Lung microvascular endothelial cell (primary cell): ENCODE data around the gene CYP2E1. TPM values are rescaled to one million over a fixed set of nuclear protein-coding genes. Genes with fewer than 3 reads are reported as not detected.
"Not testable (repeated sequence)": the region's sequence is repeated elsewhere in the genome, so short reads cannot be mapped to it uniquely, and the experiment has no call there.

Experiments
- DNase-seq, 2 donors: peaks; one replicate each; pipeline versions ENCODE4 v3.0.0 to v3.0.0-alpha.2; 2010; ENCODE audit warnings: low read depth in 2 of 2
- total RNA-seq: library from RNA; depleted of rRNA; stranded (reverse); fragments of >200 nt; gene quantifications from 2 replicates; pipeline ENCODE4 v1.2.1, GENCODE V29; 2014

Gene CYP2E1
- total RNA-seq, 1 donor from 2014 or later: not detected

- DNase-seq: not testable (repeated sequence)
Observed at GRCh38 chr10:133569801-133570200, 42.6 kb downstream of the CYP2E1 start.

GRCh38 chr10:133572055-133572454 is 44.9 kb downstream of the CYP2E1 start:
- not testable (repeated sequence) for DNase-seq

DNA sequence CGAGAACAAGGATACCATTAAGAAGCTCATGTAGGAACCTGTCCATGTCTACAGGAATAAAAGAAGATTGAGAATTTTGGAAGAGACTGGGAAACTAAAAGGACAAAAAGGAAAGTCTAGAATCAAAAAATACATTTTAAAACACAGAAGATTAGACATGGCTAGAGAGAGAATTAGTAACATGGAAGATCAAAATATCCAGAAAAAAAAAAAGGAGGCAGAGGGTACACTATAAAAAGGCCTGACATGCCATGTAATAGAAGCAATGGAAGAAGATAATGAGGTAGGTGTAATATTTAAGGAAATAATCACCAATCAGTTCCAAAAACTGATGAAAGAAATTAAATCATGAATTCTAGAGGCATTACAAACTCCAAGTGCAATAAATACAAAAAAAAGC is 46.3 kb downstream of the CYP2E1 start:
- DNase-seq: not testable (repeated sequence)

GRCh38 chr10:133577037-133577436 is 49.9 kb downstream of the CYP2E1 start:
- DNase-seq: not testable (repeated sequence)

Other genes with a start within 250 kb of the CYP2E1 start
- gene TUBGCP2, start 218.5 kb upstream of the CYP2E1 start, total RNA-seq: 32.0 and 35.3 TPM in 2 replicates
- 16.8 and 24.8 TPM in 2 replicates for gene ZNF511, start 218.4 kb upstream of the CYP2E1 start, total RNA-seq
- gene CALY, start 190.5 kb upstream of the CYP2E1 start, total RNA-seq: 0.22 TPM in 1 of 2 replicates, not detected in the other
- gene PRAP1, start 180.0 kb upstream of the CYP2E1 start, total RNA-seq: not detected in 2 replicates
- gene FUOM, start 169.3 kb upstream of the CYP2E1 start, total RNA-seq: 13.1 and 18.7 TPM in 2 replicates
- 58.0 and 58.1 TPM in 2 replicates for gene ECHS1, start 154.0 kb upstream of the CYP2E1 start, total RNA-seq
- 4.4 and 6.9 TPM in 2 replicates for gene PAOX, start 148.1 kb upstream of the CYP2E1 start, total RNA-seq
- gene MTG1, start 133.2 kb upstream of the CYP2E1 start, total RNA-seq: 25.9 and 29.4 TPM in 2 replicates
- gene SPRN, start 102.7 kb upstream of the CYP2E1 start, total RNA-seq: under 0.01 TPM in 1 of 2 replicates, not detected in the other
- gene SCART1, start 73.4 kb upstream of the CYP2E1 start, total RNA-seq: 0.22 and 0.40 TPM in 2 replicates
- not detected in 2 replicates for gene SYCE1, start 38.2 kb downstream of the CYP2E1 start, total RNA-seq
- not detected in 2 replicates for gene FRG2B, start 99.4 kb downstream of the CYP2E1 start, total RNA-seq